HCT116 (cell line): Measurements from ENCODE around the gene ERC2. TPM values are rescaled to one million over a fixed set of nuclear protein-coding genes. Genes with fewer than 3 reads are reported as not detected.

Experiments
- ATAC-seq: fragments of 200-7000 bp; cut with Tn5 transposase; 2 replicates; pipeline ENCODE4 v1.9.1; 2020; ENCODE audit warnings: mild to moderate bottlenecking, moderate library complexity
- BruUV-seq: library from RNA; stranded (reverse); fragments of 400-500 nt; replicated peaks from 2 replicates; lab custom pipeline; 2021; lab: Mats Ljungman, UMichigan
- CTCF ChIA-PET: fragments of 300-600 bp; sonication (Branson Sonifier 250); formaldehyde crosslinking; loops from one replicate; lab custom pipeline; 2021; ENCODE audit warnings: antibody characterized with exemption; lab: Charles Lee
- POLR2A ChIA-PET: fragments of 300-600, 350-600 bp; sonication (Branson Sonifier 250); formaldehyde crosslinking; loops from one replicate; lab custom pipeline; 2021; ENCODE audit warnings: antibody characterized with exemption; lab: Charles Lee
- RAD21 ChIA-PET, 2 experiments: fragments of 300-600 bp; sonication (Branson Sonifier 250); formaldehyde crosslinking; loops; one replicate each; lab custom pipeline; 2023; ENCODE audit warnings: low total read pairs in 2 of 2; ENCODE audit not compliant: uncharacterized antibody in 2 of 2, unreplicated experiment in 2 of 2, low non-redundant PET in 1 of 2; lab: Charles Lee
- DNase-seq: peaks from one replicate; pipeline ENCODE4 v3.0.0-alpha.2; 2010; ENCODE audit warnings: low read depth, low spot score
- H2AFZ ChIP-seq: fragments of 200-600 bp; shearing (Covaris generic), sonication (generic); 2 replicates; pipeline ENCODE4 v1.6.1; 2017; ENCODE audit warnings: low read depth, mixed run types, mixed read lengths, antibody characterized with exemption, low read length; ENCODE audit not compliant: poor library complexity, severe bottlenecking
- H3K27ac ChIP-seq: 2 replicates; pipeline ENCODE4 v1.5.1; 2012; ENCODE audit warnings: low read depth, low read length
- H3K27me3 ChIP-seq: fragments of 200-600 bp; sonication (generic); 2 replicates; pipeline ENCODE4 v1.6.1; 2016; ENCODE audit warnings: mixed run types, low read length, mixed read lengths; ENCODE audit not compliant: insufficient read depth
- H3K36me3 ChIP-seq, 2 experiments: fragments of 200-500 bp in 1 of 2; fragments of 200-600 bp in 1 of 2; sonication (Bioruptor generic) in 1 of 2; sonication (generic) in 1 of 2; 2 replicates each; pipeline versions ENCODE4 v1.5.1 to v1.6.1; 2014 to 2016; ENCODE audit warnings: low read length in 2 of 2, inconsistent platforms in 1 of 2, mixed read lengths in 1 of 2, mixed run types in 1 of 2; ENCODE audit not compliant: insufficient read depth in 2 of 2, control insufficient read depth in 1 of 2
- H3K4me1 ChIP-seq, 2 experiments: fragments of 200-600 bp in 1 of 2; sonication (generic) in 1 of 2; 2 replicates each; pipeline versions ENCODE4 v1.5.1 to v1.6.1; 2012 to 2017; ENCODE audit warnings: low read length in 2 of 2, inconsistent platforms in 1 of 2, mild to moderate bottlenecking in 1 of 2, mixed read lengths in 1 of 2, mixed run types in 1 of 2, moderate library complexity in 1 of 2; ENCODE audit not compliant: insufficient read depth in 2 of 2, control insufficient read depth in 1 of 2
- H3K4me2 ChIP-seq: fragments of 200-600 bp; sonication (generic); 2 replicates; pipeline ENCODE4 v1.6.1; 2017; ENCODE audit warnings: mixed run types, low read length, mixed read lengths
- H3K4me3 ChIP-seq, 2 experiments: fragments of 200-600 bp in 1 of 2; sonication (generic) in 1 of 2; replicated peaks in 1 of 2; 2 replicates each; pipeline ENCODE4 v1.5.1; 2011 to 2016; ENCODE audit warnings: low read length in 2 of 2, control low read depth in 1 of 2, low read depth in 1 of 2, mild to moderate bottlenecking in 1 of 2, mixed read lengths in 1 of 2, mixed run types in 1 of 2
- H3K79me2 ChIP-seq: fragments of 200-600 bp; sonication (generic); 2 replicates; pipeline ENCODE4 v1.6.1; 2017; ENCODE audit warnings: mild to moderate bottlenecking, mixed run types, low read length, moderate library complexity, mixed read lengths; ENCODE audit not compliant: insufficient read depth
- H3K9ac ChIP-seq: fragments of 200-600 bp; sonication (generic); 2 replicates; pipeline ENCODE4 v1.6.1; 2016; ENCODE audit warnings: low read length, mixed read lengths
- H3K9me2 ChIP-seq: fragments of 200-600 bp; sonication (generic), shearing (Covaris generic); 2 replicates; pipeline ENCODE4 v1.6.1; 2017; ENCODE audit warnings: mixed run types, mild to moderate bottlenecking, moderate library complexity; ENCODE audit not compliant: insufficient read depth
- H3K9me3 ChIP-seq, 2 experiments: fragments of 200-500 bp in 1 of 2; fragments of 200-600 bp in 1 of 2; sonication (Bioruptor generic) in 1 of 2; sonication (generic) in 1 of 2; 2 replicates each; pipeline ENCODE4 v1.6.1; 2014 to 2017; ENCODE audit warnings: low read length in 2 of 2, mixed read lengths in 2 of 2, inconsistent platforms in 1 of 2, low read depth in 1 of 2, mild to moderate bottlenecking in 1 of 2, mixed run types in 1 of 2, moderate library complexity in 1 of 2; ENCODE audit not compliant: control insufficient read depth in 1 of 2, insufficient read depth in 1 of 2
- H4K20me1 ChIP-seq: fragments of 200-600 bp; sonication (generic), shearing (Covaris generic); 2 replicates; pipeline ENCODE4 v1.6.1; 2017; ENCODE audit warnings: mixed run types, mild to moderate bottlenecking, moderate library complexity; ENCODE audit not compliant: insufficient read depth
- ATF3 ChIP-seq: IDR thresholded peaks from 2 replicates; pipeline ENCODE4 v1.6.1; 2012
- CBX3 ChIP-seq: IDR thresholded peaks from 2 replicates; pipeline ENCODE4 v1.6.1; 2012; ENCODE audit warnings: low read depth
- CEBPB ChIP-seq: IDR thresholded peaks from 2 replicates; pipeline ENCODE4 v1.6.1; 2012; ENCODE audit warnings: low read depth
- EGR1 ChIP-seq: IDR thresholded peaks from 2 replicates; pipeline ENCODE4 v1.6.1; 2012; ENCODE audit warnings: low read depth
- EZH2phosphoT487 ChIP-seq: fragments of 200-600 bp; IDR thresholded peaks from 2 replicates; pipeline ENCODE4 v1.6.1; 2018; ENCODE audit warnings: antibody characterized with exemption, borderline replicate concordance
- FOSL1 ChIP-seq: IDR thresholded peaks from 2 replicates; pipeline ENCODE4 v1.6.1; 2012; ENCODE audit warnings: low read depth
- JUND ChIP-seq: IDR thresholded peaks from 2 replicates; pipeline ENCODE4 v1.6.1; 2012
- MAX ChIP-seq: IDR thresholded peaks from 2 replicates; pipeline ENCODE4 v1.6.1; 2012
- POLR2A ChIP-seq: IDR thresholded peaks from 2 replicates; pipeline ENCODE4 v1.7.0; 2011; ENCODE audit warnings: borderline replicate concordance; ENCODE audit not compliant: insufficient read depth, insufficient read length; ENCODE audit errors: extremely low read depth
- POLR2AphosphoS5 ChIP-seq: IDR thresholded peaks from 2 replicates; pipeline ENCODE4 v1.6.1; 2011; ENCODE audit warnings: mild to moderate bottlenecking, low read depth, low read length, moderate library complexity
- RAD21 ChIP-seq: IDR thresholded peaks from 2 replicates; pipeline ENCODE4 v1.6.1; 2012; ENCODE audit warnings: low read depth, mild to moderate bottlenecking
- REST ChIP-seq: IDR thresholded peaks from 2 replicates; pipeline ENCODE4 v1.6.1; 2012; ENCODE audit warnings: low read depth
- SIN3A ChIP-seq: IDR thresholded peaks from 2 replicates; pipeline ENCODE4 v1.6.1; 2012; ENCODE audit warnings: low read depth
- SP1 ChIP-seq: IDR thresholded peaks from 2 replicates; pipeline ENCODE4 v1.6.1; 2012; ENCODE audit warnings: low read depth
- SRF ChIP-seq: IDR thresholded peaks from 2 replicates; pipeline ENCODE4 v1.6.1; 2012; ENCODE audit warnings: low read depth
- YY1 ChIP-seq: IDR thresholded peaks from 2 replicates; pipeline ENCODE4 v1.6.1; 2011; ENCODE audit warnings: low read length, low read depth, moderate library complexity, mild to moderate bottlenecking; ENCODE audit not compliant: insufficient replicate concordance; ENCODE audit errors: extremely low read depth
- ZFX ChIP-seq: fragments of 450-650 bp; IDR thresholded peaks from 2 replicates; pipeline ENCODE4 v1.6.1; 2017
- ZNF274 ChIP-seq: fragments of 200-500 bp; sonication (Bioruptor generic); IDR thresholded peaks from 2 replicates; pipeline ENCODE4 v1.6.1; 2014; ENCODE audit warnings: mild to moderate bottlenecking, low read depth, low read length, inconsistent platforms
- intact Hi-C: fragments of 100-400 bp; cut with micrococcal nuclease; formaldehyde crosslinking; loops from 2 replicates; pipeline ENCODE4 v1.10.0; 2022
- total RNA-seq: library from RNA; stranded (reverse); gene quantifications from one replicate; pipeline ENCODE4 v1.2.1, GENCODE V29; 2021; ENCODE audit not compliant: unreplicated experiment

The ERC2 gene
- total RNA-seq, 1 experiment from 2014 or later: not detected

- H4K20me1 ChIP-seq: no peaks in the 10 kb centered on the region
- no peaks in the 10 kb centered on the region for H3K27me3 ChIP-seq
- TF ChIP-seq EZH2phosphoT487 (no peak), SIN3A (no peak), ZNF274 (no peak), ZFX (no peak), YY1 (no peak), MAX (no peak)
- H2AFZ ChIP-seq: no peak overlapping the region
- ChIA-PET RAD21 (no interaction called here), POLR2A (no interaction called here), CTCF (no interaction called here)
- BruUV-seq: no TSS peak
- intact Hi-C loops: no loop called here
- ATAC-seq (no peak), DNase-seq (no peak)
- no peak overlapping the region for H3K9ac ChIP-seq
- no peaks in the 10 kb centered on the region for H3K79me2 ChIP-seq
- no peak overlapping the region for H3K4me3 ChIP-seq
- H3K9me3 ChIP-seq: no peaks in the 10 kb centered on the region; a peak in 1 of 4 replicates
- no peak overlapping the region for H3K27ac ChIP-seq
- no peak overlapping the region for H3K4me2 ChIP-seq
- H3K4me1 ChIP-seq: no peaks in the 10 kb centered on the region
- H3K36me3 ChIP-seq: no peaks in the 10 kb centered on the region
- no peaks in the 10 kb centered on the region for H3K9me2 ChIP-seq
These were observed 323.5 kb downstream of the ERC2 start for GRCh38 chr3:56144805-56145204.

GRCh38 chr3:56137415-56137814, 330.9 kb downstream of the ERC2 start:
- no peaks in the 10 kb centered on the region for H3K9me2 ChIP-seq
- intact Hi-C loops: no loop called here
- no peak overlapping the region for H3K4me3 ChIP-seq
- H3K27ac ChIP-seq: no peak overlapping the region
- no peaks in the 10 kb centered on the region for H3K79me2 ChIP-seq
- H3K4me1 ChIP-seq: peaks cover 0 to under 1% of the 10 kb centered on the region in 2 experiments; a peak in 2 of 4 replicates
- DNase-seq: no peak
- POLR2A ChIA-PET: no interaction called here
- CTCF ChIA-PET: no interaction called here
- H2AFZ ChIP-seq: no peak overlapping the region
- no peaks in the 10 kb centered on the region for H3K36me3 ChIP-seq
- no peak overlapping the region for H3K9ac ChIP-seq
- no peak for ATAC-seq
- no TSS peak for BruUV-seq
- no peaks in the 10 kb centered on the region; a peak in 1 of 4 replicates for H3K9me3 ChIP-seq
- peaks cover 6% of the 10 kb centered on the region; the same call in 1 of the 2 replicates for H3K27me3 ChIP-seq
- H4K20me1 ChIP-seq: no peaks in the 10 kb centered on the region
- RAD21 ChIA-PET: no interaction called here
- H3K4me2 ChIP-seq: no peak overlapping the region
- no peak for TF ChIP-seq REST
- no peak for TF ChIP-seq CEBPB
- no peak for TF ChIP-seq SIN3A
- TF ChIP-seq SP1: no peak
- TF ChIP-seq JUND: no peak
- no peak for TF ChIP-seq FOSL1
- no peak for TF ChIP-seq ZFX
- no peak for TF ChIP-seq SRF
- no peak for TF ChIP-seq POLR2AphosphoS5
- TF ChIP-seq RAD21: no peak
- TF ChIP-seq POLR2A: no peak
- TF ChIP-seq ATF3: no peak
- no peak for TF ChIP-seq CBX3
- TF ChIP-seq EGR1: no peak
- no peak for TF ChIP-seq ZNF274
